OCI-LY7 (cell line): ENCODE data around the gene PGAP6.

Experiments
- CTCF ChIP-seq: fragments of 200-600 bp; sonication (generic); conservative IDR thresholded peaks from 2 replicates; pipeline ENCODE4 v1.5.1; 2014; ENCODE audit warnings: mild to moderate bottlenecking, antibody characterized with exemption, low read length, moderate library complexity, mixed read lengths
- EZH2phosphoT487 ChIP-seq: fragments of 200-600 bp; sonication (generic); IDR thresholded peaks from 2 replicates; pipeline ENCODE4 v1.6.1; 2018; ENCODE audit warnings: low read depth, borderline replicate concordance, mild to moderate bottlenecking, mixed run types, antibody characterized with exemption, low read length, moderate library complexity, mixed read lengths

DNA sequence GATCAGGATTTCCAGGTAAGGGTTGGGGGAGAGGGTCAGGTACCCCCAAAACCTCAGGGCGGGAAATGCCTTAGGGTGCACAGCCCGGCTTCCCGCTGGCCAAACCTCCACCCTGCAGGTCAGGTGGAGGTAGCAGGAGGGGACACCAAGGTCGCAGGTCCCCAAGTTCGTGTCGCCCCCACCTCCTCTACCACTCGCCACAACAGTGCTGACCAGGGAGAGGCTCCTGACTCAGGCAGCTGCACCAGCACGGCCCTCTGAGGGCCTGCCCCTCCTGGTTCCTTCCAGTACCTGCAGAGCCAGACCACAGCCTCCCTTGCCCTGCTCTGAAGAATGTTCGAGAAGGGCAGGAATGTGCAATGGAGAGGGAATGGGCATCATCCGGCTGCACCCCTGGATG, 15.3 kb downstream of the PGAP6 start:
- no peak for TF ChIP-seq CTCF
- no peak for TF ChIP-seq EZH2phosphoT487
